WERI-Rb-1 (cell line): ENCODE data around the gene AAK1.
"Not testable (repeated sequence)": the region's sequence is repeated elsewhere in the genome, so short reads cannot be mapped to it uniquely, and the experiment has no call there.

Source experiments
- DNase-seq: peaks from one replicate; pipeline ENCODE4 v3.0.0-alpha.2; 2020
- H3K27ac ChIP-seq: fragments of 250-450 bp; sonication (Bioruptor Pico); 2 replicates; pipeline ENCODE4 v1.5.1; 2020; ENCODE audit warnings: mild to moderate bottlenecking, moderate library complexity
- H3K27me3 ChIP-seq: fragments of 250-450 bp; sonication (Bioruptor Pico); 2 replicates; pipeline ENCODE4 v1.5.1; 2021; ENCODE audit warnings: mild to moderate bottlenecking, low read depth, moderate library complexity; ENCODE audit not compliant: insufficient read depth, severe bottlenecking
- H3K36me3 ChIP-seq: fragments of 250-450 bp; sonication (Bioruptor Pico); 2 replicates; pipeline ENCODE4 v1.5.1; 2020; ENCODE audit warnings: mild to moderate bottlenecking, moderate library complexity
- H3K4me3 ChIP-seq: 2 replicates; pipeline ENCODE4 v1.5.1; 2011; ENCODE audit warnings: low read depth, mild to moderate bottlenecking, control low read depth, low read length
- H3K9me3 ChIP-seq: fragments of 250-450 bp; sonication (Bioruptor Pico); 2 replicates; pipeline ENCODE4 v1.5.1; 2021; ENCODE audit warnings: mild to moderate bottlenecking, moderate library complexity; ENCODE audit not compliant: severe bottlenecking
- TF ChIP-seq, protein P1 (sequence below): IDR thresholded peaks from 2 replicates; pipeline ENCODE4 v1.5.1; 2011; ENCODE audit warnings: low read depth, mild to moderate bottlenecking, control low read depth, inconsistent platforms, low read length

Gene AAK1

DNA sequence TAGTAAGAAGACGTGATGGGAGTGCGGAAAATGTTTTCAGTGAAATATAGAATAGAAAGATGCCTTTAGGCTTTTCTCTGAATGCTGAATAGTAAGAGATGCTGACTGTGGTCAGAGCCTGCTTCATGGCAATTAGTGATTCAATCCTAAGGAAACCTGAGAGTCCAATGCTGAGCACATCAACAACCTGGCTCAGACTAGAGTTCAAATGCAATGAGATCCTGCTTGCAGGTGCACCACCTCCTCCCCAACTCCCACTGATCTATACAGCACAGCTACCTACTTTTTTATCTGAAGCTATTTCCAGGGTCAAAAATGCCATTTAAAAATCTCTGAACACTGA is 65.4 kb downstream of the AAK1 start:
- DNase-seq, result no peak
- H3K4me3 ChIP-seq, result no peak overlapping the region
- H3K9me3 ChIP-seq, result no peaks in the 10 kb centered on the region
- H3K36me3 ChIP-seq, result no peaks in the 10 kb centered on the region
- no peaks in the 10 kb centered on the region for H3K27me3 ChIP-seq
- TF ChIP-seq, protein P1, sequence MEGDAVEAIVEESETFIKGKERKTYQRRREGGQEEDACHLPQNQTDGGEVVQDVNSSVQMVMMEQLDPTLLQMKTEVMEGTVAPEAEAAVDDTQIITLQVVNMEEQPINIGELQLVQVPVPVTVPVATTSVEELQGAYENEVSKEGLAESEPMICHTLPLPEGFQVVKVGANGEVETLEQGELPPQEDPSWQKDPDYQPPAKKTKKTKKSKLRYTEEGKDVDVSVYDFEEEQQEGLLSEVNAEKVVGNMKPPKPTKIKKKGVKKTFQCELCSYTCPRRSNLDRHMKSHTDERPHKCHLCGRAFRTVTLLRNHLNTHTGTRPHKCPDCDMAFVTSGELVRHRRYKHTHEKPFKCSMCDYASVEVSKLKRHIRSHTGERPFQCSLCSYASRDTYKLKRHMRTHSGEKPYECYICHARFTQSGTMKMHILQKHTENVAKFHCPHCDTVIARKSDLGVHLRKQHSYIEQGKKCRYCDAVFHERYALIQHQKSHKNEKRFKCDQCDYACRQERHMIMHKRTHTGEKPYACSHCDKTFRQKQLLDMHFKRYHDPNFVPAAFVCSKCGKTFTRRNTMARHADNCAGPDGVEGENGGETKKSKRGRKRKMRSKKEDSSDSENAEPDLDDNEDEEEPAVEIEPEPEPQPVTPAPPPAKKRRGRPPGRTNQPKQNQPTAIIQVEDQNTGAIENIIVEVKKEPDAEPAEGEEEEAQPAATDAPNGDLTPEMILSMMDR, result no peak
- no peak overlapping the region for H3K27ac ChIP-seq

DNA sequence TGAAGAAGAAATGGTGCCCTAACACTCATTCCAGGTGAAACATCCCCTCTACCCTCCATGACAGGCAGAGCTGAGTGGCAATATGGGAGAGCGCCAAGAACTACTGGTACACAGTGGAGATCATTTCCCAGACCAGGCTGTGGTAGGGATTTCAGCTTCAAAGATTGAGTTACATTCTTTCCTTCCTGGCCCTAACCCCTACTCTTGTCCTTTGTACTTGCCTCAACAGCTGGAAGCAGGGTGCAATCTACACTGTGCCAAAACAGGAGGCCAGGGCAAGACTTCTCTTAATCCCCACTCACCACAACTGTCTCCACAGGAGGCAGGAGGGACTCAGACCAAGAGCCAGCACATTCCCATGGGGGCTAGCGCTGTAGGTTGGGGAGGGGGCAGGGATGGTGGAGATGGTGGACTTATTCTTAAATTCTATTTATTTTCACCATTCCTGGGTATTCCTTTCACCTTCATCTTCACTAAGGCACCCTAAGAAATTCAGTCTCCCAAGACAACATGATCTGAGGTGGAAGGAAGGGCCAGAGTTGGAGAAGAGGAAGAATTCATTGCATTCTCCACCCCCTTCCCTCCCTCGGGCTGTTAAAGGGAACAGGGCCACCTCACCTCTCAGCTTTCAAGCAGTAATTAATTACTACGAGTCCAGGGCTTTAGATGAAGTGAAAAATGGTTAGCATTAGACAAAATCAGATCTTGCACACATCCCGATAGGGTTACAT is 65.9 kb downstream of the AAK1 start:
- Histone ChIP-seq H3K4me3 (no peak overlapping the region), H3K9me3 (no peaks in the 10 kb centered on the region), H3K27me3 (no peaks in the 10 kb centered on the region), H3K36me3 (no peaks in the 10 kb centered on the region), H3K27ac (no peak overlapping the region)
- TF ChIP-seq, protein P1, result no peak
- DNase-seq, result no peak

DNA sequence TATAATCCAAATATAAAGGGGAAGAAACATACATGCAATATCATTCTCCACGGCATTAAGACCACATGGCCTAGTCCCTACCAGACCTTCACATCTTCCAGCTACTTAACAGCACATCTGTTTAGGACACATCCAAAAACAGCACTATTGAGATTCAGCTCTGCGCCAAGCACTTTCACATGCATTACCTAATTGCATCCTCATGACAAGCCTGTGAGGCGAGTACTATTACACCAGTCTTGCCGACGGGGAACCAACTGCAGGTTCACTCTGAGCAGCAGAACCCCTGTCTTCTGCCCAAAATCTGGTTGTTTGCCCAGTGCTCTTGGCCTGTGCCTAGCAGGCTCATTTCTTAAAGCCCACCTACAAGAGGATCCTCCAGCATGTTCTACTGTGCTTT is 66.7 kb downstream of the AAK1 start:
- no peak overlapping the region for H3K4me3 ChIP-seq
- TF ChIP-seq, protein P1, result no peak
- H3K36me3 ChIP-seq, result no peaks in the 10 kb centered on the region
- no peak overlapping the region for H3K27ac ChIP-seq
- H3K9me3 ChIP-seq, result no peaks in the 10 kb centered on the region
- no peaks in the 10 kb centered on the region for H3K27me3 ChIP-seq
- DNase-seq, result no peak

DNA sequence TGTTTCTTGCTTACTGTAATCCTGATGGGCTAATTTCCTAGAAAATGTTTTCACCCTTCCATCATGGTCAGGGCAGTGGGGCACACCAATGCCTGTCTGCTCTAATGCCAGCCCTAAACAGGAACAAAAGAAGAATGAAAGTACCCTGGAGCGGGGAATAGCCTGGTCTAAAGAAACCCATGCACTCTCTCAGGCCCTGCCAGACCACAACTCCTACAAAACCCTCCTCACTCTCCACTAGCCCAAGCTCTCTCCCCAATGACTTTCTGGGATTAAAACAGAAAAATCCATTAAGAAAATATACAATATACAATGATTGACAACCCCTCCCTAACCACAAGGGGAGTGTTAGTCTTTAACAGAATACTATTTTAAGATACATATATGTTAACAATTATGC is 67.6 kb downstream of the AAK1 start:
- no peak for DNase-seq
- no peaks in the 10 kb centered on the region for H3K27me3 ChIP-seq
- no peaks in the 10 kb centered on the region for H3K9me3 ChIP-seq
- H3K27ac ChIP-seq, result no peak overlapping the region
- H3K36me3 ChIP-seq, result no peaks in the 10 kb centered on the region
- TF ChIP-seq, protein P1, result no peak
- H3K4me3 ChIP-seq, result no peak overlapping the region

DNA sequence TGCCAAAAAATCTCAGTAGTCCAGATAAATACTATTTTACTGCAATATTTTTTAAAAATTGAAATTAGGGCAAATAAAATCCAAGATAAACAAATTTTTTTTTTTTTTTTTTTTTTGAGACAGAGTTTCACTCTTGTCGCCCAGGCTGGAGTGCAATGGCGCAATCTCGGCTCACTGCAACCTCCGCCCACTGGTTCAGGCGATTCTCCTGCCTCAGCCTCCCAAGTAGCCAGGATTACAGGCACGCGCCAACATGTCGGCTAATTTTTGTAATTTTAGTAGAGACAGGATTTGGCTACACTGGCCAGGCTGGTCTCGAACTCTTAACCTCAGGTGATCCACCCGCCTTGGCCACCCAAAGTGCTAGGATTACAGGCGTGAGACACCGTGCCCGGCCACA is 68.2 kb downstream of the AAK1 start:
- H3K4me3 ChIP-seq, H3K27ac ChIP-seq: not testable (repeated sequence)

DNA sequence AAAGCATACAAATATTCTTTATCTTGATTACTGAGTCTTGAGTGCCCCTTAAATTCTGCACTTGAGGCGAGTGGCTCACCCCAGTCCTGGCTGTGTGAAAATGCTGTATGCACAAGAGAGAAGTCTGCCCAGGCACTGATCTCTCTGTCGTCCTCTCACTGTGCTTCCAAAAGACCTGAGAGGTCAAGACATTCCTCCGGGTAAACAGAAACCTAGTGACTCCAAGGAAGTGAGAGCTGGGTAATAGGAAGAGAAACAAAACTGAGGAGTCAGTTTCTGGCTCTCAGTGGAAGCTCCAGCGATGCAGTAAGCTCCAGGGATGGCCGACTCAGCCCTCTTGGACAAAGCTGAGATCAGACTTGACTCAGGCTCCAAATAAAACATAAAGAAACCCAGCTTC is 70.9 kb downstream of the AAK1 start:
- no peaks in the 10 kb centered on the region for H3K27me3 ChIP-seq
- no peak overlapping the region for H3K27ac ChIP-seq
- no peak for DNase-seq
- H3K9me3 ChIP-seq, result no peaks in the 10 kb centered on the region
- TF ChIP-seq, protein P1, result no peak
- H3K36me3 ChIP-seq, result no peaks in the 10 kb centered on the region
- H3K4me3 ChIP-seq, result no peak overlapping the region

More for the DNA sequence above, 68.2 kb downstream of the AAK1 start:
- DNase-seq, H3K36me3 ChIP-seq, H3K9me3 ChIP-seq, H3K27me3 ChIP-seq: not testable (repeated sequence)
